Choroid plexus epithelial cell (primary cell): ENCODE results near the gene MMP8.
A peak's percentile ranks its signal among the peaks of the same experiment; 100 is the strongest.

Experiments
- DNase-seq: peaks from one replicate; pipeline ENCODE4 v3.0.0-alpha.2; 2010; ENCODE audit warnings: low read depth
- H3K4me3 ChIP-seq: 2 replicates; pipeline ENCODE4 v1.5.1; 2011; ENCODE audit warnings: low read depth, mild to moderate bottlenecking, control low read depth, low read length, moderate library complexity
- TF ChIP-seq, protein P1 (sequence below): conservative IDR thresholded peaks from 2 replicates; pipeline ENCODE4 v1.5.1; 2011; ENCODE audit warnings: low read depth, mild to moderate bottlenecking, control low read depth, inconsistent platforms, low read length, moderate library complexity

MMP8 gene

GRCh38 chr11:102717280-102717679, 7.5 kb downstream of the MMP8 start:
- no peak for DNase-seq
- TF ChIP-seq, protein P1, sequence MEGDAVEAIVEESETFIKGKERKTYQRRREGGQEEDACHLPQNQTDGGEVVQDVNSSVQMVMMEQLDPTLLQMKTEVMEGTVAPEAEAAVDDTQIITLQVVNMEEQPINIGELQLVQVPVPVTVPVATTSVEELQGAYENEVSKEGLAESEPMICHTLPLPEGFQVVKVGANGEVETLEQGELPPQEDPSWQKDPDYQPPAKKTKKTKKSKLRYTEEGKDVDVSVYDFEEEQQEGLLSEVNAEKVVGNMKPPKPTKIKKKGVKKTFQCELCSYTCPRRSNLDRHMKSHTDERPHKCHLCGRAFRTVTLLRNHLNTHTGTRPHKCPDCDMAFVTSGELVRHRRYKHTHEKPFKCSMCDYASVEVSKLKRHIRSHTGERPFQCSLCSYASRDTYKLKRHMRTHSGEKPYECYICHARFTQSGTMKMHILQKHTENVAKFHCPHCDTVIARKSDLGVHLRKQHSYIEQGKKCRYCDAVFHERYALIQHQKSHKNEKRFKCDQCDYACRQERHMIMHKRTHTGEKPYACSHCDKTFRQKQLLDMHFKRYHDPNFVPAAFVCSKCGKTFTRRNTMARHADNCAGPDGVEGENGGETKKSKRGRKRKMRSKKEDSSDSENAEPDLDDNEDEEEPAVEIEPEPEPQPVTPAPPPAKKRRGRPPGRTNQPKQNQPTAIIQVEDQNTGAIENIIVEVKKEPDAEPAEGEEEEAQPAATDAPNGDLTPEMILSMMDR, result no peak
- H3K4me3 ChIP-seq, result no peak overlapping the region

GRCh38 chr11:102716527-102716926, 8.2 kb downstream of the MMP8 start:
- no peak for DNase-seq
- TF ChIP-seq, protein P1, result no peak
- no peak overlapping the region for H3K4me3 ChIP-seq

DNA sequence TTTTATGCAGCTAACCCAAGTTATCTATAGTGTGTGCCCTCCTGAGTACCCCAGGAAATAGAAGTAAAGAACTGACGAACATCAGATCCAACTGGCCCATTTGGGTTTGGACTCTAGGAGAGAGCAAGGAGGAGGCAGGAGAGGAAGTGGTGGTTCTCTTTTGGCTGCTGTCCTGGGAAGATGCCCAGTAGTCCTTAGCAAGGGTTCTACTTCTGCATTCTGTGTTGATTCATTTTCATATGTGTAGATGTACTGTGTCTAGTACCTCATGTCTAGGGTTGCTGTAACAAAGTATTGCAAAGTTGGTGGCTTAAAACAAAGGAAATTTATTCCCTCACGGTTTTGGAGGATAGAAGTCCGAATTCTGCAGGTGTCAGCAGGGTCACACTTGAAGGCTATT, 12.6 kb downstream of the MMP8 start:
- H3K4me3 ChIP-seq, result no peak overlapping the region
- TF ChIP-seq, protein P1, result no peak
- DNase-seq, result no peak

DNA sequence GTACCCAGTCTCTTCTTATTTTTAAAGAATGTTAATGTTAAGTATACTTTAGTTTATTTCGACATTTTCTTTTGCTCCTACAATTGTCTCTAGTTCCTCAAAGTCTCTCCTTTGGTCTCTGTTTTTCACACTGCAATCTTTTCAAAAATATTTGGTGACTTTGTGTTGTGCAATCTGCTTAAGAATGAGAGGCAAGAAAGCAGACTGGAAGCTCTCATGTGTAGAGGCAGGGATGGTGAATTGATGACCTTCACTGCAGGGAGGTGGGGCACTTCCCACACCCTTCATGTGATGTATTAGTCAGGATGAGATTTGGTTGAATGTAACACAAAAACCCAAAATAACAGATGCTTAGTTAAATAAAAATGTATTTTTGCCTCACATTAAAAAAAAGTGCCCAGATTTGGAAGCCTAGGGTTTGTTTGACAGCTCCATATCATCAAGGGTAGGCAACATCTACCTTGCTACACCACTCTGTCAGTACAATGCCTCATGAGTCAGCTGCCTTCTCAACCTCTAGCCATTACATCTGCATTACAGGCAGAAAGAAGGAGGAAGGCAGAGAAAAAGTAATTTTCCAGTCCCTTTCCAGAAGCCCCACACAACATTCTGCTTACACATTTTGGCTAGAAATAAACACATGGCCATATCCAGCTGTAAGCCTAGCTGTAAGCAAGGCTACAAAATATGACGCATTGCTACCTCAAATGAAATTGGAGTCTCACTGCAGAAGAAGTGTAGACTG, 15.4 kb downstream of the MMP8 start:
- DNase-seq, result peak; percentile 15
- TF ChIP-seq, protein P1, result no peak
- no peak overlapping the region for H3K4me3 ChIP-seq

- TF ChIP-seq, protein P1, result no peak
- no peak overlapping the region for H3K4me3 ChIP-seq
- no peak for DNase-seq
Measured at GRCh38 chr11:102708654-102709053, 16.1 kb downstream of the MMP8 start.

DNA sequence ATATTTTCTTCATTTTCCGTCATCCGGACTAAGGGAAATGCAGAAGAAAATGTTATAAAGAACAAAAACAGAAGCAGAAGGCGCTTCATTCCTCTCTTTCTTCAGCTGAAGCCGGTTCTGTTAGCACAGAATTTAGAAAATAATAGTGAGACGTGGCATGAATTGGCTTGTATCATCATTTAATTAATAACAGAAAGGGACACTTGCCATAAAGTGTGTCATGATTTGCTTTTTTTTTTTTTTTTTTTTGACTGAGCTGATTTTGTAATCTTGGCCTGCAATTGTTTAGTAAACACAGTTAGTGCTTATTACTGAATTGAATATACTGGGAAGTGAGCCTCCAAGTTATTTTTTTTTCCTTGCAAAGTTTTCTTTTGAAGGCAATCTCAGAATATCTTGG, 19.1 kb downstream of the MMP8 start, which contains the start of gene MMP27:
Gene MMP27, minus strand, starts transcription at position 144 of the 400 bp plus-strand sequence. Its CDS starts 55 bp downstream, at position 89.
- TF ChIP-seq, protein P1, result no peak
- H3K4me3 ChIP-seq, result no peak within 1 kb of the TSS
- no peak for DNase-seq

DNA sequence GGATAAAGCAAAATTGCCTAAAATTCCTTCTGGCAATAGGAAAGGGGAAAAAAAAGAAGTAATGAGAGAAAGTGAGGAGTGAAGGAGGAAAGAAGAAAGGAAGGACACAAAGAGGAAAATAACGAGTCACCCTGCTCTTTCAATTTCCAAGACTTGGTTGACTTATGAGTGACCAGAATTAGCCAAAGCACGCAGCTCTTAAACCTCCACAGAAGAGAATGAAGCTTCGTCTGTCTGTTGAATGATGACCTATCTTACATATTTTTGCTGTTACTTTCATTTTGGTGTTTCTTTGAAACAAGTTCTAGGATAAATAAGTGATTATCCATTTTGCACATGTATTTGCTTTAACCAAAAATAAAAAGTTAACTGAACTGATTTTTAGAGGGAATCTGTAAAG, 19.9 kb downstream of the MMP8 start:
- H3K4me3 ChIP-seq, result no peak overlapping the region
- TF ChIP-seq, protein P1, result no peak
- DNase-seq, result no peak
